IPS DF 4.7 (cell line): ENCODE measurements around the gene ATE1.
"Not testable (repeated sequence)": the region's sequence is repeated elsewhere in the genome, so short reads cannot be mapped to it uniquely, and the experiment has no call there.

Source experiments
- DNase-seq: peaks from one replicate; pipeline ENCODE4 v3.0.0-alpha.2; 2013; ENCODE audit warnings: low spot score; ENCODE audit errors: extremely low read depth

The ATE1 gene

GRCh38 chr10:121791761-121792160, 136.1 kb downstream of the ATE1 start:
- DNase-seq: no peak

GRCh38 chr10:121788717-121789116, 139.1 kb downstream of the ATE1 start:
- DNase-seq: no peak

- no peak for DNase-seq
Observed at GRCh38 chr10:121788115-121788514, 139.7 kb downstream of the ATE1 start.

- no peak for DNase-seq
Observed at GRCh38 chr10:121787169-121787568, 140.7 kb downstream of the ATE1 start.

- DNase-seq: no peak
Observed at GRCh38 chr10:121783782-121784372, 144.0 kb downstream of the ATE1 start.

GRCh38 chr10:121781101-121781500, 146.7 kb downstream of the ATE1 start:
- DNase-seq: no peak

GRCh38 chr10:121774813-121775212, 153.0 kb downstream of the ATE1 start:
- DNase-seq: no peak

GRCh38 chr10:121774404-121774803, 153.4 kb downstream of the ATE1 start:
- DNase-seq: no peak

GRCh38 chr10:121772884-121773283, 154.9 kb downstream of the ATE1 start:
- no peak for DNase-seq

- no peak for DNase-seq
Observed at GRCh38 chr10:121772406-121772805, 155.4 kb downstream of the ATE1 start.

- no peak for DNase-seq
Observed at GRCh38 chr10:121771966-121772365, 155.9 kb downstream of the ATE1 start.

- no peak for DNase-seq
Observed at GRCh38 chr10:121766426-121766825, 161.4 kb downstream of the ATE1 start.

GRCh38 chr10:121765204-121765603, 162.6 kb downstream of the ATE1 start:
- no peak for DNase-seq

- no peak for DNase-seq
Observed at GRCh38 chr10:121764233-121764942, 163.4 kb downstream of the ATE1 start.

GRCh38 chr10:121757241-121757640, 170.6 kb downstream of the ATE1 start:
- DNase-seq: not testable (repeated sequence)

- DNase-seq: not testable (repeated sequence)
Observed at GRCh38 chr10:121755496-121755895, 172.3 kb downstream of the ATE1 start.

GRCh38 chr10:121754666-121755065, 173.2 kb downstream of the ATE1 start:
- DNase-seq: no peak

- DNase-seq: no peak
Observed at GRCh38 chr10:121753726-121754476, 173.9 kb downstream of the ATE1 start.

GRCh38 chr10:121751191-121751760, 176.6 kb downstream of the ATE1 start:
- no peak for DNase-seq

- no peak for DNase-seq
Observed at GRCh38 chr10:121747163-121747775, 180.6 kb downstream of the ATE1 start.

- no peak for DNase-seq
Observed at GRCh38 chr10:121741248-121741792, 186.5 kb downstream of the ATE1 start.
